Heart left ventricle (tissue), 16 donors: ENCODE measurements around the gene UHRF1. TPM values are rescaled to one million over a fixed set of nuclear protein-coding genes. Genes with fewer than 3 reads are reported as not detected.

ENCODE experiments used
- ATAC-seq, 4 donors: fragments of 200-7000 bp; cut with Tn5 transposase; one replicate each; pipeline ENCODE4 v1.9.1; 2020 to 2022; ENCODE audit warnings: moderate library complexity in 4 of 4, mild to moderate bottlenecking in 3 of 4, moderate number of reproducible peaks in 1 of 4
- DNase-seq, 5 donors: peaks; one replicate each; pipeline ENCODE4 v3.0.0-alpha.2; 2020
- H3K27ac ChIP-seq, 12 donors: fragments of 200-600 bp; sonication (generic) in 4 of 12; one replicate each; pipeline versions ENCODE4 v1.5.0 to v1.8.0; 2016 to 2022; ENCODE audit warnings: mild to moderate bottlenecking in 2 of 12
- H3K27me3 ChIP-seq, 9 donors: fragments of 200-600 bp; sonication (generic) in 2 of 9; one replicate each; pipeline versions ENCODE4 v1.5.1 to v1.8.0; 2016 to 2022; ENCODE audit warnings: mild to moderate bottlenecking in 3 of 9
- H3K36me3 ChIP-seq, 9 donors: fragments of 200-600 bp; sonication (generic) in 2 of 9; one replicate each; pipeline versions ENCODE4 v1.5.0 to v1.8.0; 2018 to 2022; ENCODE audit warnings: mild to moderate bottlenecking in 2 of 9
- H3K4me1 ChIP-seq, 12 donors: fragments of 200-600 bp; sonication (generic) in 4 of 12; one replicate each; pipeline versions ENCODE4 v1.5.0 to v1.8.0; 2016 to 2022; ENCODE audit warnings: mild to moderate bottlenecking in 3 of 12
- H3K4me3 ChIP-seq, 12 donors: fragments of 200-600 bp; sonication (generic) in 4 of 12; one replicate each; pipeline versions ENCODE4 v1.5.0 to v1.8.0; 2017 to 2022; ENCODE audit warnings: mild to moderate bottlenecking in 9 of 12, moderate library complexity in 4 of 12
- H3K9me3 ChIP-seq, 12 donors: fragments of 200-600 bp; sonication (generic) in 4 of 12; one replicate each; pipeline versions ENCODE4 v1.5.0 to v1.8.0; 2016 to 2022; ENCODE audit warnings: mild to moderate bottlenecking in 1 of 12
- CTCF ChIP-seq, 12 donors: fragments of 200-600 bp; sonication (generic) in 4 of 12; IDR thresholded peaks; one replicate each; pipeline versions ENCODE4 v1.5.0 to v1.8.0; 2018 to 2022; ENCODE audit warnings: antibody characterized with exemption in 12 of 12, mild to moderate bottlenecking in 5 of 12
- POLR2A ChIP-seq, 2 donors: fragments of 450-650 bp; IDR thresholded peaks; one replicate each; pipeline ENCODE4 v1.6.1; 2017; ENCODE audit warnings: antibody characterized with exemption in 2 of 2, mild to moderate bottlenecking in 2 of 2, moderate library complexity in 2 of 2
- WGBS, 4 donors: extraction: QIAGEN DNeasy Blood & Tissue Kit in 2 of 4; methylation state at CpG; one replicate each; pipeline versions ENCODE4 v1.1.5 to v1.1.7; 2013 to 2018; 5-methylcytosine and 5-hydroxymethylcytosine counted together
- intact Hi-C, 10 donors: fragments of 100-400 bp; cut with DNase I; formaldehyde crosslinking; loops; one replicate each; pipeline versions ENCODE4 v1.11.1 to v1.14.2; 2022
- polyA plus RNA-seq, 2 donors: library from polyadenylated mRNA; stranded (reverse); fragments of 200-250 nt; gene quantifications; one replicate each; pipeline ENCODE4 v1.2.3, GENCODE V29; 2013
- total RNA-seq, 9 donors: library from RNA; depleted of rRNA in 2 of 9; stranded (reverse); fragments of >200 nt in 2 of 9; fragmentation: NEBNext Ultra II Directional in 3 of 9; extraction: Animal tissue kit (Norgen Biotek cat#: 25700) in 3 of 9; gene quantifications; one replicate each; pipeline versions ENCODE4 v1.1.0 to v1.2.4, GENCODE V29; 2016 to 2023
- donor health status: ischemic (EF 13 %, LVEDD 7.1; RV severe dilation, severe dysfunction).
- donor health status: healthy with polysubstance abuse.
- donor health status: DM: no; HTN: yes; CAD: no.
- donor health status: DM: no; HTN: no; CAD: no.
- donor health status: ischemic (EF 25% LVEDD 6.9; RV normal size, moderate dysfunction).
- donor health status: ischemic (EF 25% LVEDD 5.7; RV mildly dilated, moderate dysfunction).
- donor health status: healthy.
- donor health status: DM: yes; HTN: yes; CAD: no.
- donor health status: ischemic (EF 35%, LVEDD 5.7; RV mildly dilated, moderate dysfunction).
- donor health status: nonischemic (EF 11% LVEDD 7.7; RV severe dilation, severe dysfunction).
- donor health status: DM: yes; HTN: yes; CAD: no.
- donor health status: PGD.
- donor health status: ischemic (EF 29% LVEDD 5.4; RV normal size, mild dysfunction).
- donor health status: nonischemic (EF 23%, LVEDD 6.1; RV moderate dilation, normal function).

Gene UHRF1
- total and polyA plus RNA-seq, 11 donors = 0.25 to 8.9 (median 0.74) TPM

- Histone ChIP-seq H3K4me3 (peak overlapping the region in 10 of 12 donors; percentile 10 to 93 (median 68)), H3K36me3 (no peaks in the 10 kb centered on the region), H3K27me3 (peaks cover 0 to 10% (median 0%) of the 10 kb centered on the region in 9 donors), H3K27ac (peak overlapping the region in 1 of 12 donors; percentile 80), H3K4me1 (peaks cover 4 to 62% (median 20%) of the 10 kb centered on the region in 12 donors), H3K9me3 (no peaks in the 10 kb centered on the region)
- TF ChIP-seq POLR2A (IDR thresholded peaks at IDR 0.05) (no peak), CTCF (IDR thresholded peaks at IDR 0.05) (no peak)
- intact Hi-C loops = loop anchor here (1.0 to 5.0 kb wide), 10 partner anchors 39 to 104 kb away; no protein-coding TSS in a partner anchor
- DNase-seq (no peak), ATAC-seq (no peak)
- whole genome bisulfite sequencing, 4 donors = 46 to 53% (median 48%) methylated on average over 15 of the region's 15 CpGs
These were observed 2.0 kb downstream of the UHRF1 start for GRCh38 chr19:4911314-4911713.

DNA sequence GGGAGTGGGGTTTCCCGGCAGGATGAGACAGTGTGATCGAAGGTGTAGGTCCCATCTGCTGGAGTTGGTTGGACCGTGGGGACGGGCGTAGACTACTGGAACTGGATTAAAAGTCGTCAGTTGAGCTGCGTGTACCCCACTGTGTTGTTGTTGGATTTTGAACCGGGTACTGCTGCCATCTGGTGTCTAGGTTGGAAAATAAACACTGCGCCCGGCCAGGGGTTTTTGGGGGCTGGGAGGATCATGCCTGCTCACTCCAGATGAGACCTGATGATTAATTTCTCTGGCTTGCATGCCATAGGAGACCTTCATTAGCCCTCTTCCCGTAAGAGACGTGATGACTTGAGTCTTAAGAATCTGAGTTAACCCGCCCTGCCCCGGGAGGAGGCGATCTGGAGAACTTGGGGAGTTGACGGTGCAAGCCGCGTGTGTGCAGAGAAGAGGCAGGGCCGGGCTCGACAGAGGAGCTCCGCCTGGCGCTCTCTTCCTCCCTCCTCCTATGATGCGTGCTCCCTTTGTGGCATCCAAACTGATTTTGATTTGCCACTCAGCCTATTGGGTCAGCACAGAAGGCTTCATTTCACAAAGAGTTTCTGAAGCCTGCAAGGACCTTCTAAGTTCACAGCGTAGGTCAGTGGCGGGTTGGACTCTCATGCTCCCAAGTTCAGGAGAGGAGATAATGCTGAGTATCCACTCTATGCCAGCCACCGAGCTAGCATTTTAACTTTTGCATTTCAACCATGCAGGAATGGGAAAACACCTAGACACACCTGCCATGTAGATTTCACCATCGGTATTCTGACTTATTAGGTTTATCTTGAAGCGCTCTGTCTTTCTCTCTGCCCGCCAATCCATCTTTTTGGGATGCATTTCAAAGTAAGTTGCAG, 2.7 kb downstream of the UHRF1 start:
- H3K4me1 ChIP-seq = peaks cover 4 to 62% (median 20%) of the 10 kb centered on the region in 12 donors
- ATAC-seq (peak in 3 of 4 donors; percentile 51 to 66 (median 60)), DNase-seq (peak in 3 of 5 donors; percentile 48 to 64 (median 52))
- intact Hi-C loops = loop anchor here (1.0 to 5.0 kb wide), 11 partner anchors 39 to 119 kb away; no protein-coding TSS in a partner anchor
- peaks cover 0 to 10% (median 0%) of the 10 kb centered on the region in 9 donors for H3K27me3 ChIP-seq
- peak overlapping the region in 10 of 12 donors; percentile 10 to 93 (median 68) for H3K4me3 ChIP-seq
- H3K9me3 ChIP-seq = no peaks in the 10 kb centered on the region
- no peaks in the 10 kb centered on the region for H3K36me3 ChIP-seq
- TF ChIP-seq CTCF (IDR thresholded peaks at IDR 0.05) = peak; percentile 37 to 66 (median 55)
- no peak for TF ChIP-seq POLR2A (IDR thresholded peaks at IDR 0.05)
- WGBS, 4 donors = 37 to 41% (median 39%) methylated on average over 24 to 29 of the region's 29 CpGs
- peak overlapping the region in 1 of 12 donors; percentile 80 for H3K27ac ChIP-seq

GRCh38 chr19:4913996-4914735, 4.9 kb downstream of the UHRF1 start:
- Histone ChIP-seq H3K4me1 (peaks cover 4 to 60% (median 19%) of the 10 kb centered on the region in 12 donors), H3K27me3 (peaks cover 0 to 6% (median 0%) of the 10 kb centered on the region in 9 donors), H3K9me3 (no peaks in the 10 kb centered on the region), H3K27ac (peak overlapping the region in 1 of 12 donors; percentile 81), H3K36me3 (no peaks in the 10 kb centered on the region), H3K4me3 (peak overlapping the region in 1 of 12 donors; percentile 65)
- TF ChIP-seq POLR2A (IDR thresholded peaks at IDR 0.05) = no peak
- TF ChIP-seq CTCF (IDR thresholded peaks at IDR 0.05) = no peak
- WGBS, 4 donors = 86 to 92% (median 88%) methylated on average over 24 of the region's 24 CpGs
- DNase-seq (no peak), ATAC-seq (no peak)
- intact Hi-C loops = loop anchor here in 5 of 10 donors (2.0 to 5.0 kb wide), 5 partner anchors 42 to 107 kb away; no protein-coding TSS in a partner anchor
